Brain microvascular endothelial cell (primary cell): ENCODE results near the gene MYO5A.
A peak's percentile ranks its signal among the peaks of the same experiment; 100 is the strongest.
"Not testable (repeated sequence)": the region's sequence is repeated elsewhere in the genome, so short reads cannot be mapped to it uniquely, and the experiment has no call there.

ENCODE experiments used
- DNase-seq: peaks from one replicate; pipeline ENCODE4 v3.0.0-alpha.2; 2020
- H3K27ac ChIP-seq: fragments of 250-450 bp; sonication (Bioruptor Pico); 2 replicates; pipeline ENCODE4 v1.5.1; 2020; ENCODE audit warnings: mild to moderate bottlenecking, moderate library complexity
- H3K27me3 ChIP-seq: fragments of 250-450 bp; sonication (Bioruptor Pico); replicated peaks from 2 replicates; pipeline ENCODE4 v1.5.1; 2020; ENCODE audit warnings: mild to moderate bottlenecking
- H3K36me3 ChIP-seq: fragments of 250-450 bp; sonication (Bioruptor Pico); replicated peaks from 2 replicates; pipeline ENCODE4 v1.5.1; 2020; ENCODE audit warnings: mild to moderate bottlenecking
- H3K4me3 ChIP-seq: 2 replicates; pipeline ENCODE4 v1.5.1; 2011; ENCODE audit warnings: low read depth, mild to moderate bottlenecking, control low read depth, low read length, moderate library complexity
- in situ Hi-C: cut with HindIII; loops from 2 replicates; pipeline ENCODE4 v1.10.0; 2017; ENCODE audit warnings: low sequenced_read_pairs, low pct_ligation_motif_present
- TF ChIP-seq, protein P1 (sequence below): IDR thresholded peaks from 2 replicates; pipeline ENCODE4 v1.5.1; 2011; ENCODE audit warnings: low read depth, mild to moderate bottlenecking, moderate library complexity, low read length, control low read depth, inconsistent platforms; ENCODE audit errors: missing control alignments

MYO5A gene

DNA sequence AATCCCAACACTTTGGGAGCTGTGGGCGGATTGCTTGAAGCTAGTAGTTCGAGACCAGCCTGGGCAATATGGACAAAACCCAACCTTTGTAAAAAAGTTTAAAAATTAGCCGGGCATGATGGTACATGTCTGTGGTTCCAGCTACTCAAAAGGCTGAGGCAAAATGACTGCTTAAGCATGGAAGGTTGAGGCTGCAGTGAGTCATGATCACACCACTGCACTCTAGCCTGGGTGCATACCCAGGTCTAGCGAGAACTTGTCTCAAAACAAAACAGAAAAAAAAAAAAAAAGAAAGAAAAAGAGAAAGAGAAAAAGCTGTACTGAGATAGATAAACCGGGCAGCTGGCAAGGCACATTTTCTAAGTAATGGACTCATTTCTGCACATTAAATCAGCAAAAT lies 29.5 kb upstream of the MYO5A start:
- peak; percentile 85 for DNase-seq
- Histone ChIP-seq H3K27me3 (no peaks in the 10 kb centered on the region), H3K4me3 (no peak overlapping the region), H3K27ac (peak overlapping the region; percentile 85), H3K36me3 (peaks cover 12% of the 10 kb centered on the region)
- in situ Hi-C loops = no loop called here
- TF ChIP-seq, protein P1, sequence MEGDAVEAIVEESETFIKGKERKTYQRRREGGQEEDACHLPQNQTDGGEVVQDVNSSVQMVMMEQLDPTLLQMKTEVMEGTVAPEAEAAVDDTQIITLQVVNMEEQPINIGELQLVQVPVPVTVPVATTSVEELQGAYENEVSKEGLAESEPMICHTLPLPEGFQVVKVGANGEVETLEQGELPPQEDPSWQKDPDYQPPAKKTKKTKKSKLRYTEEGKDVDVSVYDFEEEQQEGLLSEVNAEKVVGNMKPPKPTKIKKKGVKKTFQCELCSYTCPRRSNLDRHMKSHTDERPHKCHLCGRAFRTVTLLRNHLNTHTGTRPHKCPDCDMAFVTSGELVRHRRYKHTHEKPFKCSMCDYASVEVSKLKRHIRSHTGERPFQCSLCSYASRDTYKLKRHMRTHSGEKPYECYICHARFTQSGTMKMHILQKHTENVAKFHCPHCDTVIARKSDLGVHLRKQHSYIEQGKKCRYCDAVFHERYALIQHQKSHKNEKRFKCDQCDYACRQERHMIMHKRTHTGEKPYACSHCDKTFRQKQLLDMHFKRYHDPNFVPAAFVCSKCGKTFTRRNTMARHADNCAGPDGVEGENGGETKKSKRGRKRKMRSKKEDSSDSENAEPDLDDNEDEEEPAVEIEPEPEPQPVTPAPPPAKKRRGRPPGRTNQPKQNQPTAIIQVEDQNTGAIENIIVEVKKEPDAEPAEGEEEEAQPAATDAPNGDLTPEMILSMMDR = no peak

DNA sequence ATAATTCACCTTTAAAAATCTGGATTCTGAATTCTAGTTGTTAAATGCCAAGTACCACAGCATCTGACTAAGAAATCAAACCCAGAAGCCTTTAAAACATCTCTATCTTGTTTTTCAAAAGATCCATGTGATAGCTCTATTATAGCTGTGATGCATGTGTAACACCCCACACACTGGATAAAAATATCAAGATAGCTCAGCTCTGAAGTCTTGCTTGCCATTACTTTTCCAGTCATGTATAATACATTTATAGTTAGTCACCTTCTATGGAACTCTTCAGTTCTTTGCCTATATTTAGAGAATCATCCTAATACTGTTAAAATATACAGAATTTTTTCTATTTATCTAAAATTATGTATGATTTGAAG lies 28.6 kb upstream of the MYO5A start:
- in situ Hi-C loops = no loop called here
- peak overlapping the region; percentile 33 for H3K27ac ChIP-seq
- peaks cover 14% of the 10 kb centered on the region for H3K36me3 ChIP-seq
- DNase-seq = no peak
- no peaks in the 10 kb centered on the region for H3K27me3 ChIP-seq
- TF ChIP-seq, protein P1 = no peak
- no peak overlapping the region for H3K4me3 ChIP-seq

DNA sequence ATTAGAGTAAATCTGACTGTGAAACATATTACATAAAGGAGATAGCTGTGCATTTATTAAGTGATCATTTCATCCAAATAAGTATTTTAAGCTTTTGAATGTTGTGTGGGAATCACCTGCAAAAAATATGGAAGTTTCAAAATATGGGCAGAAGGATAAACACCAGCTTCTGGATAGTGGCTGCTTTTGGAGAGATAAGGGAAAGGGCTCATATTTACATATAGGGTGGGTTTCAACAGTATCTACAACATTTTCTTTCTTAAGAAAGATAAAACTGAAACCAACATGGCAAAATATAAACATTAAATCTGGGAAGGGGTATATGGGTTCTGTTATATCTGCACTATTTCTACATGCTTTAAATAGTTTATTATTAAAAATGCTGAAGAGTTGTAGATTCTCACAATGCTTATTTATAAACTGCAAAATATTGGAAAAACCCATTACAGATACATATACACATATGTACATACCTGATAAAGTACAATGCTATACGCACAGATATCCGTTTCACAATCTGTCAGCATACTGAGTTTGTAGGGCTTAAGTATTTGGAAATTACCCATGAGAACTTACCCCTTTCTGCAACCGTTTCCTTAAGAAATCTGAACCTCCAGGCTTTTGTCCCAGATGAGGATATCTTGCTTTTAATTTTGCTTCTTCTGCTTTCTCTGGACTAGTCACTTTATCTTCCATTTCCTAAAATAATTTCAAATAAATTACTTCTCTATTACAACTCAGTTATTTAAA lies 28.0 kb upstream of the MYO5A start:
- in situ Hi-C loops = no loop called here
- H3K4me3 ChIP-seq = no peak overlapping the region
- no peaks in the 10 kb centered on the region for H3K27me3 ChIP-seq
- H3K27ac ChIP-seq = peak overlapping the region; percentile 33
- TF ChIP-seq, protein P1 = no peak
- H3K36me3 ChIP-seq = peaks cover 18% of the 10 kb centered on the region
- DNase-seq = no peak

DNA sequence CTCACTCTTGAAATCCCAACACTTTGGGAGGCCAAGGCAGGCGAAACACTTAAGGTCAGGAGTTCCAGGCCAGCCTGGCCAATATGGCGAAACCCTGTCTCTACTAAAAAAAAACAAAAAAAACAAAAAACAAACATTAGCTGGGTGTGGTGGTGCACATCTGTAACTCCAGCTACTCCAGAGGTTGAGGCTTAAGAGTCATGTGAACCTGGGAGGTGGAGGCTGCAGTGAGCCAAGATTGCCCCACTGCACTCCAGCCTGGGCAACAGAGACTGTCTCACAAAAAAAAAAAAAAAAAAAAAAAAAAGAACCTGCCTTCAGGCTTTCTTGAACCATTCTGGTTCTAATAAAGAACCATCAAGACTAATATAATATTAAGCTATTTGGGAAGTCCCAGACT lies 23.6 kb upstream of the MYO5A start:
- TF ChIP-seq, protein P1 = no peak
- Histone ChIP-seq H3K4me3 (no peak overlapping the region), H3K27ac (no peak overlapping the region), H3K36me3 (peaks cover 26% of the 10 kb centered on the region), H3K27me3 (no peaks in the 10 kb centered on the region)
- in situ Hi-C loops = no loop called here
- DNase-seq = no peak

DNA sequence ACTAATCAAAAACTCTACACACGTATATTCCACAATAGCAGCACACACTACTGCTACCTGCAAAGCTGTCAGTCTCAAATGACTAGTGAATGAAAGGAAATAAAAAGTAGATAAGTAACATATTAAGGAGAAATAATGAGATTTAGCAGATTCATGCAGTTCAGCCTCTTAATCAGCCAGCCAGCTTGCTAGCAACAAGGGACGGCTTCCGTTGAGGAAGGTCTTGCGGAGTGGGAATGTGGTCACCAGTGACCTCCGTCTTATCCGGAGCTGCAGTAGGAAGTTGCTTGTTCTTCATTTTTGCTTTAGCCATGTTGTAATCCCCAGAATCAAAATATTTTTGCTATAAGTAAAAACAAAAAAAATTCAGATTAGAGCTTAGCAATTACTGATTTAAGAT lies 23.1 kb upstream of the MYO5A start:
- no peak overlapping the region for H3K4me3 ChIP-seq
- no peak overlapping the region for H3K27ac ChIP-seq
- DNase-seq = no peak
- in situ Hi-C loops = no loop called here
- H3K27me3 ChIP-seq = no peaks in the 10 kb centered on the region
- H3K36me3 ChIP-seq = peaks cover 27% of the 10 kb centered on the region
- TF ChIP-seq, protein P1 = no peak

DNA sequence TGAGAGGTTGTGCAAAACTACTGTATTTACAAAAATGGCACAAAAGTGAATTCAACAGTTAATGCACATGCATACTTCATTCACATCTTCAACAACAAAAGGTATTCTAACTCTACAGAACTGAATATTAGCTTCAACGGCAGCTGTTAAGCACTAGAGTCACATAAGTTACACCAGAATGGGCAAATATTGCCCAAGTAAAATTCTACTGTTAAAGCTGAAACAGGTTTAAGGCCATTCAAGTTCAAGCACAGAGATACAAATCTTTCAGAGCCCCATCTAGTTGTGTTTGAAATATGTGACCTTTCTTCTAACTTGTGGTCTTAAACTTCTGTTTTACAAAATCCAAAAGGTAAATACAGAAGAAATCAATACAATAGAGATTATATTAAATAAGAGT lies 22.5 kb upstream of the MYO5A start:
- H3K27me3 ChIP-seq, DNase-seq, H3K27ac ChIP-seq, in situ Hi-C loops, H3K4me3 ChIP-seq: not testable (repeated sequence)
- peaks cover 30% of the 10 kb centered on the region for H3K36me3 ChIP-seq
